ENCODE measurements around the gene SPACA6. TPM values are rescaled to one million over a fixed set of nuclear protein-coding genes. Genes with fewer than 3 reads are reported as not detected.

Gene SPACA6
- total and polyA plus RNA-seq, 9 of the 15 experiments (the other 6 are each of a cell fraction or from before 2014, with no cell fraction given): 1.3 to 17.3 (median 6.2) TPM

DNA sequence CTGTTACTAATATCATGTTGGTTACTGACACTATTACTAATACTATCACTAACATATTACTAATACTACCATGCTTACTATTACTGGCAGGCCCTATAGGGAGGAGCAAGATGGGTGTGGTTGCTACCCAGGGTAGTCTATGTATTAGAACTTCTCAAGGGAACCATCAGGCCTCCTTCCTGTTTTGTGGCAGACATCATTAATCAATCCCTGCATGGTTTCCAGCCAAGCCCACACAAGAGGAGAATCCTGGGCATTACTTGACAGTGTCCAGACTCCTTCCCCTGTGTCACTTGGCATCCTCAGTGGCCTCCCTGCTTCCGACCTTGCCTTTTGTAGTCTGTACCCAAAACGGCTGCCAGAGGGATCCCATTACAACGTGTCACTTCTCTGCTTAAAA, 21.7 kb downstream of the SPACA6 start (continued):
- TF ChIP-seq, protein P1, sequence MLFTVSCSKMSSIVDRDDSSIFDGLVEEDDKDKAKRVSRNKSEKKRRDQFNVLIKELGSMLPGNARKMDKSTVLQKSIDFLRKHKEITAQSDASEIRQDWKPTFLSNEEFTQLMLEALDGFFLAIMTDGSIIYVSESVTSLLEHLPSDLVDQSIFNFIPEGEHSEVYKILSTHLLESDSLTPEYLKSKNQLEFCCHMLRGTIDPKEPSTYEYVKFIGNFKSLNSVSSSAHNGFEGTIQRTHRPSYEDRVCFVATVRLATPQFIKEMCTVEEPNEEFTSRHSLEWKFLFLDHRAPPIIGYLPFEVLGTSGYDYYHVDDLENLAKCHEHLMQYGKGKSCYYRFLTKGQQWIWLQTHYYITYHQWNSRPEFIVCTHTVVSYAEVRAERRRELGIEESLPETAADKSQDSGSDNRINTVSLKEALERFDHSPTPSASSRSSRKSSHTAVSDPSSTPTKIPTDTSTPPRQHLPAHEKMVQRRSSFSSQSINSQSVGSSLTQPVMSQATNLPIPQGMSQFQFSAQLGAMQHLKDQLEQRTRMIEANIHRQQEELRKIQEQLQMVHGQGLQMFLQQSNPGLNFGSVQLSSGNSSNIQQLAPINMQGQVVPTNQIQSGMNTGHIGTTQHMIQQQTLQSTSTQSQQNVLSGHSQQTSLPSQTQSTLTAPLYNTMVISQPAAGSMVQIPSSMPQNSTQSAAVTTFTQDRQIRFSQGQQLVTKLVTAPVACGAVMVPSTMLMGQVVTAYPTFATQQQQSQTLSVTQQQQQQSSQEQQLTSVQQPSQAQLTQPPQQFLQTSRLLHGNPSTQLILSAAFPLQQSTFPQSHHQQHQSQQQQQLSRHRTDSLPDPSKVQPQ (CRISPR knock-in tag; IDR thresholded peaks at IDR 0.05; ENCODE audit: borderline replicate concordance): no peak
- no peak for TF ChIP-seq EHMT2 (IDR thresholded peaks at IDR 0.05)
- no peak for TF ChIP-seq POLR2B (IDR thresholded peaks at IDR 0.05; ENCODE audit: low read depth, partially characterized antibody)
- TF ChIP-seq ZC3H4 (CRISPR knock-in tag; IDR thresholded peaks at IDR 0.05; ENCODE audit: borderline replicate concordance): no peak
- no peak for TF ChIP-seq ERF (CRISPR knock-in tag; IDR thresholded peaks at IDR 0.05)
- TF ChIP-seq, protein P2, sequence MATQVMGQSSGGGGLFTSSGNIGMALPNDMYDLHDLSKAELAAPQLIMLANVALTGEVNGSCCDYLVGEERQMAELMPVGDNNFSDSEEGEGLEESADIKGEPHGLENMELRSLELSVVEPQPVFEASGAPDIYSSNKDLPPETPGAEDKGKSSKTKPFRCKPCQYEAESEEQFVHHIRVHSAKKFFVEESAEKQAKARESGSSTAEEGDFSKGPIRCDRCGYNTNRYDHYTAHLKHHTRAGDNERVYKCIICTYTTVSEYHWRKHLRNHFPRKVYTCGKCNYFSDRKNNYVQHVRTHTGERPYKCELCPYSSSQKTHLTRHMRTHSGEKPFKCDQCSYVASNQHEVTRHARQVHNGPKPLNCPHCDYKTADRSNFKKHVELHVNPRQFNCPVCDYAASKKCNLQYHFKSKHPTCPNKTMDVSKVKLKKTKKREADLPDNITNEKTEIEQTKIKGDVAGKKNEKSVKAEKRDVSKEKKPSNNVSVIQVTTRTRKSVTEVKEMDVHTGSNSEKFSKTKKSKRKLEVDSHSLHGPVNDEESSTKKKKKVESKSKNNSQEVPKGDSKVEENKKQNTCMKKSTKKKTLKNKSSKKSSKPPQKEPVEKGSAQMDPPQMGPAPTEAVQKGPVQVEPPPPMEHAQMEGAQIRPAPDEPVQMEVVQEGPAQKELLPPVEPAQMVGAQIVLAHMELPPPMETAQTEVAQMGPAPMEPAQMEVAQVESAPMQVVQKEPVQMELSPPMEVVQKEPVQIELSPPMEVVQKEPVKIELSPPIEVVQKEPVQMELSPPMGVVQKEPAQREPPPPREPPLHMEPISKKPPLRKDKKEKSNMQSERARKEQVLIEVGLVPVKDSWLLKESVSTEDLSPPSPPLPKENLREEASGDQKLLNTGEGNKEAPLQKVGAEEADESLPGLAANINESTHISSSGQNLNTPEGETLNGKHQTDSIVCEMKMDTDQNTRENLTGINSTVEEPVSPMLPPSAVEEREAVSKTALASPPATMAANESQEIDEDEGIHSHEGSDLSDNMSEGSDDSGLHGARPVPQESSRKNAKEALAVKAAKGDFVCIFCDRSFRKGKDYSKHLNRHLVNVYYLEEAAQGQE (IDR thresholded peaks at IDR 0.05; ENCODE audit: borderline replicate concordance): peak; percentile 41; the same call in 1 of the 2 replicates
- TF ChIP-seq, protein P2 (CRISPR knock-in tag; IDR thresholded peaks at IDR 0.05; ENCODE audit: low read depth): no peak
- TF ChIP-seq, protein P3, sequence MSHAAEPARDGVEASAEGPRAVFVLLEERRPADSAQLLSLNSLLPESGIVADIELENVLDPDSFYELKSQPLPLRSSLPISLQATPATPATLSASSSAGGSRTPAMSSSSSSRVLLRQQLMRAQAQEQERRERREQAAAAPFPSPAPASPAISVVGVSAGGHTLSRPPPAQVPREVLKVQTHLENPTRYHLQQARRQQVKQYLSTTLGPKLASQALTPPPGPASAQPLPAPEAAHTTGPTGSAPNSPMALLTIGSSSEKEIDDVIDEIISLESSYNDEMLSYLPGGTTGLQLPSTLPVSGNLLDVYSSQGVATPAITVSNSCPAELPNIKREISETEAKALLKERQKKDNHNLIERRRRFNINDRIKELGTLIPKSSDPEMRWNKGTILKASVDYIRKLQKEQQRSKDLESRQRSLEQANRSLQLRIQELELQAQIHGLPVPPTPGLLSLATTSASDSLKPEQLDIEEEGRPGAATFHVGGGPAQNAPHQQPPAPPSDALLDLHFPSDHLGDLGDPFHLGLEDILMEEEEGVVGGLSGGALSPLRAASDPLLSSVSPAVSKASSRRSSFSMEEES (CRISPR knock-in tag; IDR thresholded peaks at IDR 0.05): no peak
- no peak for TF ChIP-seq ZNF584 (CRISPR knock-in tag; IDR thresholded peaks at IDR 0.05; ENCODE audit: low read depth)
